ENCODE measurements around the gene BEND3. TPM values are rescaled to one million over a fixed set of nuclear protein-coding genes. Genes with fewer than 3 reads are reported as not detected.

The BEND3 gene
- total and polyA plus RNA-seq, 2 experiments from 2014 or later, result 9.2 to 33.7 TPM

DNA sequence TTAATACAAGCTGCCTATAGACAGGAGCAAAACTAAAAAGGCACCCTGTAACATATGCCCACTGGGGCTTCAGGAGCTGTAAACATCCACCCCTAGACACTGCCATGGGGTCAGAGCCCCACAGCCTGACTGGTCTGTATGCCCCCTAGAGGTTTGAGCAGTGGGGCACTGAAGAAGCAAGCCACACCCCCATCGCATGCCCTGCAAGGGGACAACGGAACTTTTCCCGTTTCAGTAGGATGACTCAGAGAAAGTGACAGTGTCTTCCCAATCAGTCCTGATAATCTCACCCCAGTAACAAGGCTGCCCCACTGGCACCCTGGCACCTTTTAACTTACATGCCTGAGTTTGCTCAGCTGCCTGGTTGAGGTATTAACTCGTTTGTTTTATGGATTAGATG is 35.9 kb downstream of the BEND3 start (continued):
- TF ChIP-seq, protein P1, sequence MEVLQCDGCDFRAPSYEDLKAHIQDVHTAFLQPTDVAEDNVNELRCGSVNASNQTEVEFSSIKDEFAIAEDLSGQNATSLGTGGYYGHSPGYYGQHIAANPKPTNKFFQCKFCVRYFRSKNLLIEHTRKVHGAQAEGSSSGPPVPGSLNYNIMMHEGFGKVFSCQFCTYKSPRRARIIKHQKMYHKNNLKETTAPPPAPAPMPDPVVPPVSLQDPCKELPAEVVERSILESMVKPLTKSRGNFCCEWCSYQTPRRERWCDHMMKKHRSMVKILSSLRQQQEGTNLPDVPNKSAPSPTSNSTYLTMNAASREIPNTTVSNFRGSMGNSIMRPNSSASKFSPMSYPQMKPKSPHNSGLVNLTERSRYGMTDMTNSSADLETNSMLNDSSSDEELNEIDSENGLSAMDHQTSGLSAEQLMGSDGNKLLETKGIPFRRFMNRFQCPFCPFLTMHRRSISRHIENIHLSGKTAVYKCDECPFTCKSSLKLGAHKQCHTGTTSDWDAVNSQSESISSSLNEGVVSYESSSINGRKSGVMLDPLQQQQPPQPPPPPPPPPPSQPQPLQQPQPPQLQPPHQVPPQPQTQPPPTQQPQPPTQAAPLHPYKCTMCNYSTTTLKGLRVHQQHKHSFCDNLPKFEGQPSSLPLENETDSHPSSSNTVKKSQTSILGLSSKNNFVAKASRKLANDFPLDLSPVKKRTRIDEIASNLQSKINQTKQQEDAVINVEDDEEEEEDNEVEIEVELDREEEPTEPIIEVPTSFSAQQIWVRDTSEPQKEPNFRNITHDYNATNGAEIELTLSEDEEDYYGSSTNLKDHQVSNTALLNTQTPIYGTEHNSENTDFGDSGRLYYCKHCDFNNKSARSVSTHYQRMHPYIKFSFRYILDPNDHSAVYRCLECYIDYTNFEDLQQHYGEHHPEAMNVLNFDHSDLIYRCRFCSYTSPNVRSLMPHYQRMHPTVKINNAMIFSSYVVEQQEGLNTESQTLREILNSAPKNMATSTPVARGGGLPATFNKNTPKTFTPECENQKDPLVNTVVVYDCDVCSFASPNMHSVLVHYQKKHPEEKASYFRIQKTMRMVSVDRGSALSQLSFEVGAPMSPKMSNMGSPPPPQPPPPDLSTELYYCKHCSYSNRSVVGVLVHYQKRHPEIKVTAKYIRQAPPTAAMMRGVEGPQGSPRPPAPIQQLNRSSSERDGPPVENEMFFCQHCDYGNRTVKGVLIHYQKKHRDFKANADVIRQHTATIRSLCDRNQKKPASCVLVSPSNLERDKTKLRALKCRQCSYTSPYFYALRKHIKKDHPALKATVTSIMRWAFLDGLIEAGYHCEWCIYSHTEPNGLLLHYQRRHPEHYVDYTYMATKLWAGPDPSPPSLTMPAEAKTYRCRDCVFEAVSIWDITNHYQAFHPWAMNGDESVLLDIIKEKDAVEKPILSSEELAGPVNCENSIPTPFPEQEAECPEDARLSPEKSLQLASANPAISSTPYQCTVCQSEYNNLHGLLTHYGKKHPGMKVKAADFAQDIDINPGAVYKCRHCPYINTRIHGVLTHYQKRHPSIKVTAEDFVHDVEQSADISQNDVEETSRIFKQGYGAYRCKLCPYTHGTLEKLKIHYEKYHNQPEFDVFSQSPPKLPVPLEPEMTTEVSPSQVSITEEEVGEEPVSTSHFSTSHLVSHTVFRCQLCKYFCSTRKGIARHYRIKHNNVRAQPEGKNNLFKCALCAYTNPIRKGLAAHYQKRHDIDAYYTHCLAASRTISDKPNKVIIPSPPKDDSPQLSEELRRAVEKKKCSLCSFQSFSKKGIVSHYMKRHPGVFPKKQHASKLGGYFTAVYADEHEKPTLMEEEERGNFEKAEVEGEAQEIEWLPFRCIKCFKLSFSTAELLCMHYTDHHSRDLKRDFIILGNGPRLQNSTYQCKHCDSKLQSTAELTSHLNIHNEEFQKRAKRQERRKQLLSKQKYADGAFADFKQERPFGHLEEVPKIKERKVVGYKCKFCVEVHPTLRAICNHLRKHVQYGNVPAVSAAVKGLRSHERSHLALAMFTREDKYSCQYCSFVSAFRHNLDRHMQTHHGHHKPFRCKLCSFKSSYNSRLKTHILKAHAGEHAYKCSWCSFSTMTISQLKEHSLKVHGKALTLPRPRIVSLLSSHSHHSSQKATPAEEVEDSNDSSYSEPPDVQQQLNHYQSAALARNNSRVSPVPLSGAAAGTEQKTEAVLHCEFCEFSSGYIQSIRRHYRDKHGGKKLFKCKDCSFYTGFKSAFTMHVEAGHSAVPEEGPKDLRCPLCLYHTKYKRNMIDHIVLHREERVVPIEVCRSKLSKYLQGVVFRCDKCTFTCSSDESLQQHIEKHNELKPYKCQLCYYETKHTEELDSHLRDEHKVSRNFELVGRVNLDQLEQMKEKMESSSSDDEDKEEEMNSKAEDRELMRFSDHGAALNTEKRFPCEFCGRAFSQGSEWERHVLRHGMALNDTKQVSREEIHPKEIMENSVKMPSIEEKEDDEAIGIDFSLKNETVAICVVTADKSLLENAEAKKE (CRISPR knock-in tag; IDR thresholded peaks at IDR 0.05), result no peak
- TF ChIP-seq ZNF331 (CRISPR knock-in tag; IDR thresholded peaks at IDR 0.05; ENCODE audit: low read depth), result no peak

DNA sequence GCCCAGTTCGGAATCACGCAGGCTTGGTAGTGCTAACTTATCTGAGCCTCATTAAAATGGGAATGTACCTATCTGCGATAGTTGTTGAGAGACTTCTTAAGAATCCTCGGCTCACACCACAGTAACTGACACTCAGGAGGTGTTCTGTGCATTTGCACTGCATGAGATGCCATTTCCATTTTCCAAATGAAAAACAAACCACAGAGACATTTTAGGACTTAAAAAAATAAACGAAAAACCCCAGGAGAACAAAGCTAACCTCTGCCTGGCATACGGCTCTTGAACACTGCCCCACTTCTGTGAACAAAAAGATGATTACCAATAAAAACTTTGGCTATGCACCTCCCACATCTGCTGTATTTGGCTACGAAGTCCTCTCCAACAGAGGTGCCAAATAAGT is 37.6 kb downstream of the BEND3 start:
- peaks cover 54% of the 10 kb centered on the region for H3K36me3 Mint-ChIP-seq (ENCODE audit: low read depth)
- H3K27me3 Mint-ChIP-seq (ENCODE audit: insufficient read depth, low read depth, poor library complexity), result peaks cover 5% of the 10 kb centered on the region
- no peak overlapping the region for H3K4me3 Mint-ChIP-seq
- Histone ChIP-seq H3K36me3 (ENCODE audit: insufficient read depth) (no peaks in the 10 kb centered on the region), H3F3A (replicated peaks; ENCODE audit: low read depth) (peaks cover 5% of the 10 kb centered on the region; the same call in 1 of the 2 replicates), H3K4me3 (no peak overlapping the region), H3K27me3 (ENCODE audit: insufficient read depth) (no peaks in the 10 kb centered on the region), H4K20me1 (replicated peaks; ENCODE audit: insufficient read depth) (no peaks in the 10 kb centered on the region), H3K27ac (ENCODE audit: low read depth) (0 out of 2 replicates have a peak overlapping the region, but pooled peaks have one; percentile 14), H3K79me2 (replicated peaks; ENCODE audit: insufficient read depth) (peaks cover 10% of the 10 kb centered on the region), H3K9me2 (ENCODE audit: insufficient read depth) (no peaks in the 10 kb centered on the region), H3K4me2 (no peak overlapping the region), H3K4me1 (ENCODE audit: insufficient read depth) (no peaks in the 10 kb centered on the region), H2AFZ (no peak overlapping the region)
- no peak for ATAC-seq
- H3K4me1 Mint-ChIP-seq, result peaks cover 12% of the 10 kb centered on the region
- DNase-seq (ENCODE audit: low spot score), result no peak
- no peaks in the 10 kb centered on the region for H3K9me3 Mint-ChIP-seq
- no peak overlapping the region for H3K27ac Mint-ChIP-seq
- TF ChIP-seq ZNF114 (CRISPR knock-in tag; IDR thresholded peaks at IDR 0.05), result no peak
- no peak for TF ChIP-seq CREB1 (CRISPR knock-in tag; IDR thresholded peaks at IDR 0.05; ENCODE audit: low read depth)
- TF ChIP-seq, protein P2, sequence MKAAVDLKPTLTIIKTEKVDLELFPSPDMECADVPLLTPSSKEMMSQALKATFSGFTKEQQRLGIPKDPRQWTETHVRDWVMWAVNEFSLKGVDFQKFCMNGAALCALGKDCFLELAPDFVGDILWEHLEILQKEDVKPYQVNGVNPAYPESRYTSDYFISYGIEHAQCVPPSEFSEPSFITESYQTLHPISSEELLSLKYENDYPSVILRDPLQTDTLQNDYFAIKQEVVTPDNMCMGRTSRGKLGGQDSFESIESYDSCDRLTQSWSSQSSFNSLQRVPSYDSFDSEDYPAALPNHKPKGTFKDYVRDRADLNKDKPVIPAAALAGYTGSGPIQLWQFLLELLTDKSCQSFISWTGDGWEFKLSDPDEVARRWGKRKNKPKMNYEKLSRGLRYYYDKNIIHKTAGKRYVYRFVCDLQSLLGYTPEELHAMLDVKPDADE (IDR thresholded peaks at IDR 0.05), result no peak
- no peak for TF ChIP-seq POLR2AphosphoS5 (IDR thresholded peaks at IDR 0.05; ENCODE audit: low read depth)
- no peak for TF ChIP-seq JUNB (IDR thresholded peaks at IDR 0.05; ENCODE audit: unreplicated experiment)
- TF ChIP-seq, protein P3, sequence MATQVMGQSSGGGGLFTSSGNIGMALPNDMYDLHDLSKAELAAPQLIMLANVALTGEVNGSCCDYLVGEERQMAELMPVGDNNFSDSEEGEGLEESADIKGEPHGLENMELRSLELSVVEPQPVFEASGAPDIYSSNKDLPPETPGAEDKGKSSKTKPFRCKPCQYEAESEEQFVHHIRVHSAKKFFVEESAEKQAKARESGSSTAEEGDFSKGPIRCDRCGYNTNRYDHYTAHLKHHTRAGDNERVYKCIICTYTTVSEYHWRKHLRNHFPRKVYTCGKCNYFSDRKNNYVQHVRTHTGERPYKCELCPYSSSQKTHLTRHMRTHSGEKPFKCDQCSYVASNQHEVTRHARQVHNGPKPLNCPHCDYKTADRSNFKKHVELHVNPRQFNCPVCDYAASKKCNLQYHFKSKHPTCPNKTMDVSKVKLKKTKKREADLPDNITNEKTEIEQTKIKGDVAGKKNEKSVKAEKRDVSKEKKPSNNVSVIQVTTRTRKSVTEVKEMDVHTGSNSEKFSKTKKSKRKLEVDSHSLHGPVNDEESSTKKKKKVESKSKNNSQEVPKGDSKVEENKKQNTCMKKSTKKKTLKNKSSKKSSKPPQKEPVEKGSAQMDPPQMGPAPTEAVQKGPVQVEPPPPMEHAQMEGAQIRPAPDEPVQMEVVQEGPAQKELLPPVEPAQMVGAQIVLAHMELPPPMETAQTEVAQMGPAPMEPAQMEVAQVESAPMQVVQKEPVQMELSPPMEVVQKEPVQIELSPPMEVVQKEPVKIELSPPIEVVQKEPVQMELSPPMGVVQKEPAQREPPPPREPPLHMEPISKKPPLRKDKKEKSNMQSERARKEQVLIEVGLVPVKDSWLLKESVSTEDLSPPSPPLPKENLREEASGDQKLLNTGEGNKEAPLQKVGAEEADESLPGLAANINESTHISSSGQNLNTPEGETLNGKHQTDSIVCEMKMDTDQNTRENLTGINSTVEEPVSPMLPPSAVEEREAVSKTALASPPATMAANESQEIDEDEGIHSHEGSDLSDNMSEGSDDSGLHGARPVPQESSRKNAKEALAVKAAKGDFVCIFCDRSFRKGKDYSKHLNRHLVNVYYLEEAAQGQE (IDR thresholded peaks at IDR 0.05; ENCODE audit: unreplicated experiment), result no peak
- TF ChIP-seq STAT1 (IDR thresholded peaks at IDR 0.05; ENCODE audit: unreplicated experiment), result no peak
- TF ChIP-seq, protein P4, sequence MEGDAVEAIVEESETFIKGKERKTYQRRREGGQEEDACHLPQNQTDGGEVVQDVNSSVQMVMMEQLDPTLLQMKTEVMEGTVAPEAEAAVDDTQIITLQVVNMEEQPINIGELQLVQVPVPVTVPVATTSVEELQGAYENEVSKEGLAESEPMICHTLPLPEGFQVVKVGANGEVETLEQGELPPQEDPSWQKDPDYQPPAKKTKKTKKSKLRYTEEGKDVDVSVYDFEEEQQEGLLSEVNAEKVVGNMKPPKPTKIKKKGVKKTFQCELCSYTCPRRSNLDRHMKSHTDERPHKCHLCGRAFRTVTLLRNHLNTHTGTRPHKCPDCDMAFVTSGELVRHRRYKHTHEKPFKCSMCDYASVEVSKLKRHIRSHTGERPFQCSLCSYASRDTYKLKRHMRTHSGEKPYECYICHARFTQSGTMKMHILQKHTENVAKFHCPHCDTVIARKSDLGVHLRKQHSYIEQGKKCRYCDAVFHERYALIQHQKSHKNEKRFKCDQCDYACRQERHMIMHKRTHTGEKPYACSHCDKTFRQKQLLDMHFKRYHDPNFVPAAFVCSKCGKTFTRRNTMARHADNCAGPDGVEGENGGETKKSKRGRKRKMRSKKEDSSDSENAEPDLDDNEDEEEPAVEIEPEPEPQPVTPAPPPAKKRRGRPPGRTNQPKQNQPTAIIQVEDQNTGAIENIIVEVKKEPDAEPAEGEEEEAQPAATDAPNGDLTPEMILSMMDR (conservative IDR thresholded peaks at IDR 0.05; ENCODE audit: low read depth in 2 of 2), result no peak
- no peak for TF ChIP-seq NANOG (IDR thresholded peaks at IDR 0.05; ENCODE audit: borderline replicate concordance)
- TF ChIP-seq EZH2phosphoT487 (IDR thresholded peaks at IDR 0.05; ENCODE audit: unreplicated experiment), result no peak
- TF ChIP-seq EZH2 (IDR thresholded peaks at IDR 0.05; ENCODE audit: low read depth, unreplicated experiment), result no peak

All from GM23338 (cell line).